ENCODE measurements around the gene THSD4.

DNA sequence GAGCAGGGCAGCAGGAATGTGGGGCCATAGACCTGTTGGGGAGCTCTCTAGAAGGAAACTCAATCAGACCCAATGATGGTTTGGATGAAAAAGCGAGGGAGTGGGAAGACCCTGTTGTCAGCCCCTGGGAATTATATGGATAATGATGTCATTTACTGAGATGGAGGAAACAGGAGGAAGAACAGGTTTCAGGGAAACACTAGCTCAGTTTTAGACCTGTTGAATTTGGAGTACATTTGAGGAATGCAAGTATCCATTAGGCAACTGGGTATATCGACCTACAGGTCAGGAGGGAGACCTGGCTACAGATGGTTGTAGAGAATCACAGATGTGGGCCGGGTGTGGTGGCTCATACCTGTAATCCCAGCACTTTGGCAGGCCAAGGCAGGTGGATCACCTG, 428.1 kb downstream of the THSD4 start:
- no peak for TF ChIP-seq TCF7L2 (IDR thresholded peaks at IDR 0.05; ENCODE audit: low read depth, low read length)
- TF ChIP-seq SIN3A (IDR thresholded peaks at IDR 0.05; ENCODE audit: borderline replicate concordance, insufficient read depth, low read depth, low read length) = no peak
- no peak for TF ChIP-seq CTCF (IDR thresholded peaks at IDR 0.05)
- no peak for TF ChIP-seq POLR2AphosphoS5 (IDR thresholded peaks at IDR 0.05; ENCODE audit: low read depth, low read length)
